Measurements from ENCODE around the gene PWWP2B.
A peak's percentile ranks its signal among the peaks of the same experiment; 100 is the strongest.

The PWWP2B gene

DNA sequence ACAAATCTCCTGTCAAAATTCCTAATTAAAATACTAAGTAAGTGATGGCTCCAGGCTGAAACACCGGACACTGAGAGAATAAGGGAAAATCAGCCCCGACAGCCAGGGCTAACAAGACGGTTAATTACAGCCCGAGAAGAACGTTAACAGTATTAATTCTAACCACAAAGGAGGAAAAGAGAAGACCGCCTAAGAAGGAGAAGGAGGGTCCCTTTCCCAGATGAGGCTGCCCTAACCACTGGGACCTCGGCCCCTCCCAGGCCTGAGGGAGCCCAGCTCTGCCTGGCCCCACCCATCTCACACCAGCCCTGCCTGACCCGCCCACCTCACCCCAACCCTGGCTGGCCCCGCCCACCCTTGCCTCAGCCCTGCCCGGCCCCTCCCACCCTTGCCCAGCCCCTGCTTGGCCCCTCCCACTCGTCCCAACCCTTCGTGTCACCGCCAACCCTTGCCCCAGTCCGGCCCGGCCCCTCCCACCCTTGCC is 51.3 kb downstream of the PWWP2B start:
- DNase-seq (ENCODE audit: low spot score): peak; percentile 75

GRCh38 chr10:132449051-132449810 is 52.2 kb downstream of the PWWP2B start:
- DNase-seq (ENCODE audit: low spot score): no peak

- DNase-seq (ENCODE audit: low spot score): no peak
Observed at GRCh38 chr10:132449811-132450181, 52.8 kb downstream of the PWWP2B start.

DNA sequence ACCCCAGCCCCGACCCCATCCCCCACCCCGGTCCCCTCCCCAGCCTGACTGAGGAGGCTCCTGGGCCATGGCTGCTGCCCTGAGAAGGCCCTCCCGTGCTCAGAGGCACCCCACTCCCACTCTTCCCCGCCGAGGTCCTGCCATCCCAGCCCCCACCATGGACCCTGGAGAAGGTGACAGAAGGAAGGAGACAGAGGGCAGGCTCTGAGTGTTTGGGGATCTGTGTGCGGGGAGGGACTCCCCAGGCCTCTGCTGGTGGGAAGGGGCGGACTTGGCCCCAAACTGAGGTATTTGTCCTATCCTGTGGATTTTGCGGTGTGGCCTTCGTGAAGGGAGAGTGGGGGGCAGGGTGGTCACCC is 53.4 kb downstream of the PWWP2B start:
- DNase-seq (ENCODE audit: low spot score): no peak

GRCh38 chr10:132450825-132451505 is 54.0 kb downstream of the PWWP2B start:
- no peak for DNase-seq (ENCODE audit: low spot score)

DNA sequence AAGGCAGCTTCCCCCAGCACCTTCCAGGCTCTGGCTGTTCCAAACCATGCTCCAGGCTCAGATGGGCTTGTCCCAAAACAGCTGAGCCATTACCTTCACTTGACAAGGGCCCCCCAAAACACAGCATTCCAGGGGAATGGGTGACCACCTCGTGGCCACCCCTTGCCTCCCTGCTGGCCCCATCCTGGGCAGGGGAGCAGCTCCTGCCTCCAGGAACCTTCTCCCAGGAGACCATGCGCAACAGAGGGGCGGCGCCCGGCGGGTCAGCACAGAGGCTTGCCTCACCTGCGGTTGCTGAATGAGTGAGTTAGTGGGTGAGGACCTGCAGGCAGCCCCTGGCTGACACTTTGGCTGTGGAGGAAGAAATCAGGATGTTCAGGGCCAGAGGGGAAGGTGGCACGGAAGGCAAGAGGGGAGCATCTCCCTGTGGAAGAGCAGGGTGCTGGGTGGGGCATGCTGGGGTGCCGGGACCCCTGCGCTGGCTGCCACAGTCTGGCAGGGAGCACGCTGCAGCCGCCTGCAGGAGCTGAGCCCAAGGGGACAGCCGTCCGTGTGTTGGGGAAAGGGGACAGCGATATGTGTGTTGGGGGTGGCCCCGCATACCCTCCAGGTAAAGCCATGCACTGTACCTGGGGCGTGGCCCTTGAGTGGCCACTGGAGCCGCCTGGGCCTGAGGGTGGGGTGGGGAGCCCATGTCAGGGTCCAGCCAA is 54.7 kb downstream of the PWWP2B start:
- DNase-seq (ENCODE audit: low spot score): no peak

- no peak for DNase-seq (ENCODE audit: low spot score)
Observed at GRCh38 chr10:132452216-132452650, 55.2 kb downstream of the PWWP2B start.

- peak; percentile 97 for DNase-seq (ENCODE audit: low spot score)
Observed at GRCh38 chr10:132452651-132453469, 55.9 kb downstream of the PWWP2B start.

- no peak for DNase-seq (ENCODE audit: low spot score)
Observed at GRCh38 chr10:132453470-132453861, 56.5 kb downstream of the PWWP2B start.

GRCh38 chr10:132454296-132455198 is 57.5 kb downstream of the PWWP2B start:
- DNase-seq (ENCODE audit: low spot score): no peak

- no peak for DNase-seq (ENCODE audit: low spot score)
Observed at GRCh38 chr10:132455441-132455971, 58.5 kb downstream of the PWWP2B start.

GRCh38 chr10:132455986-132456847 is 59.2 kb downstream of the PWWP2B start:
- no peak for DNase-seq (ENCODE audit: low spot score)

DNA sequence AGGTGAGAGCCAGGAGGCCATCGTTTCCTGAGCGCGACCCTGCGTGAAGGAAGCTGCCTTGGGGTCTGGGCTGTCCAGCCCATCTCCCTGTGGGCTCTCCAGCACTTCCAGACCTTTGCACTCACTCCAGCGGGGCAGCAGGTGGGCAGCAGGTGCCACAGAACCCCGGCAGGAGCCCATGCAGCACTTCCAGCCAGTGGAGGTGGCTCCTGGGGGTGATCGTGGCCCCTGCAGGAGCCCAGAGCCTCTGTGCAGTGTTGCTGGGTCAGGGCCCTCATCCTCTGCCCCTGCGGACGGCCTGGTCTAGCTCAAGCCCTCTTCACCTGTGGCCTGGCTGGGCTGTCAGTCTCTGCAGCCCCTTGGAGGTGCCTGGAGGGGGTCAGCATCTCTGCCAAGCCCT is 59.9 kb downstream of the PWWP2B start:
- DNase-seq (ENCODE audit: low spot score): no peak

- no peak for DNase-seq (ENCODE audit: low spot score)
Observed at GRCh38 chr10:132457328-132458070, 60.5 kb downstream of the PWWP2B start.

- DNase-seq (ENCODE audit: low spot score): no peak
Observed at GRCh38 chr10:132458071-132458585, 61.1 kb downstream of the PWWP2B start.

- peak; percentile 84 for DNase-seq (ENCODE audit: low spot score)
Observed at GRCh38 chr10:132458586-132459300, 61.7 kb downstream of the PWWP2B start.

GRCh38 chr10:132459301-132460003 is 62.5 kb downstream of the PWWP2B start:
- no peak for DNase-seq (ENCODE audit: low spot score)

Data from germinal center (tissue), 1 donor.